ENCODE data around the gene LSM5.

GRCh38 chr7:32511791-32512190 lies 21.6 kb upstream of the LSM5 start:
- TF ChIP-seq CTCF (conservative IDR thresholded peaks at IDR 0.05) (no peak), EZH2 (IDR thresholded peaks at IDR 0.05; ENCODE audit: low read depth) (no peak)
